Measurements from ENCODE around the gene AAK1.
"Not testable (repeated sequence)": the region's sequence is repeated elsewhere in the genome, so short reads cannot be mapped to it uniquely, and the experiment has no call there.

Gene AAK1

GRCh38 chr2:69594341-69594740 is 49.2 kb downstream of the AAK1 start:
- DNase-seq = no peak

GRCh38 chr2:69592511-69592910 is 51.0 kb downstream of the AAK1 start:
- DNase-seq = no peak

GRCh38 chr2:69589973-69590652 is 53.4 kb downstream of the AAK1 start:
- no peak for DNase-seq

GRCh38 chr2:69588945-69589344 is 54.6 kb downstream of the AAK1 start:
- DNase-seq = no peak

- no peak for DNase-seq
These were observed 55.1 kb downstream of the AAK1 start for GRCh38 chr2:69588403-69588802.

- DNase-seq = no peak
These were observed 57.5 kb downstream of the AAK1 start for GRCh38 chr2:69585855-69586555.

GRCh38 chr2:69584127-69584889 is 59.2 kb downstream of the AAK1 start:
- DNase-seq = no peak

- no peak for DNase-seq
These were observed 60.2 kb downstream of the AAK1 start for GRCh38 chr2:69583321-69583833.

GRCh38 chr2:69582582-69583176 is 60.9 kb downstream of the AAK1 start:
- no peak for DNase-seq

- DNase-seq = peak in 1 of 2 donors; percentile 58
These were observed 61.6 kb downstream of the AAK1 start for GRCh38 chr2:69581774-69582581.

- no peak for DNase-seq
These were observed 63.1 kb downstream of the AAK1 start for GRCh38 chr2:69580486-69580885.

- no peak for DNase-seq
These were observed 64.0 kb downstream of the AAK1 start for GRCh38 chr2:69579536-69579935.

GRCh38 chr2:69578198-69578540 is 65.4 kb downstream of the AAK1 start:
- DNase-seq = no peak

- DNase-seq = no peak
These were observed 65.9 kb downstream of the AAK1 start for GRCh38 chr2:69577467-69578197.

- DNase-seq = no peak
These were observed 66.7 kb downstream of the AAK1 start for GRCh38 chr2:69576880-69577279.

GRCh38 chr2:69575926-69576325 is 67.6 kb downstream of the AAK1 start:
- DNase-seq = no peak

- not testable (repeated sequence) for DNase-seq
These were observed 68.2 kb downstream of the AAK1 start for GRCh38 chr2:69575371-69575770.

- DNase-seq = no peak
These were observed 70.9 kb downstream of the AAK1 start for GRCh38 chr2:69572641-69573040.

GRCh38 chr2:69571189-69571588 is 72.3 kb downstream of the AAK1 start:
- no peak for DNase-seq

GRCh38 chr2:69570474-69570873 is 73.1 kb downstream of the AAK1 start:
- DNase-seq = no peak

- no peak for DNase-seq
These were observed 75.6 kb downstream of the AAK1 start for GRCh38 chr2:69567909-69568300.

Measured in bone marrow (tissue), 2 donors.